HG03439 (cell line): ENCODE results near the gene CROCC2.

ENCODE experiments used
- ATAC-seq: cut with Tn5 transposase; IDR thresholded peaks from one replicate; pipeline ENCODE4 v1.9.1; 2021; ENCODE audit warnings: mild to moderate bottlenecking, moderate library complexity; ENCODE audit not compliant: unreplicated experiment

Gene CROCC2

DNA sequence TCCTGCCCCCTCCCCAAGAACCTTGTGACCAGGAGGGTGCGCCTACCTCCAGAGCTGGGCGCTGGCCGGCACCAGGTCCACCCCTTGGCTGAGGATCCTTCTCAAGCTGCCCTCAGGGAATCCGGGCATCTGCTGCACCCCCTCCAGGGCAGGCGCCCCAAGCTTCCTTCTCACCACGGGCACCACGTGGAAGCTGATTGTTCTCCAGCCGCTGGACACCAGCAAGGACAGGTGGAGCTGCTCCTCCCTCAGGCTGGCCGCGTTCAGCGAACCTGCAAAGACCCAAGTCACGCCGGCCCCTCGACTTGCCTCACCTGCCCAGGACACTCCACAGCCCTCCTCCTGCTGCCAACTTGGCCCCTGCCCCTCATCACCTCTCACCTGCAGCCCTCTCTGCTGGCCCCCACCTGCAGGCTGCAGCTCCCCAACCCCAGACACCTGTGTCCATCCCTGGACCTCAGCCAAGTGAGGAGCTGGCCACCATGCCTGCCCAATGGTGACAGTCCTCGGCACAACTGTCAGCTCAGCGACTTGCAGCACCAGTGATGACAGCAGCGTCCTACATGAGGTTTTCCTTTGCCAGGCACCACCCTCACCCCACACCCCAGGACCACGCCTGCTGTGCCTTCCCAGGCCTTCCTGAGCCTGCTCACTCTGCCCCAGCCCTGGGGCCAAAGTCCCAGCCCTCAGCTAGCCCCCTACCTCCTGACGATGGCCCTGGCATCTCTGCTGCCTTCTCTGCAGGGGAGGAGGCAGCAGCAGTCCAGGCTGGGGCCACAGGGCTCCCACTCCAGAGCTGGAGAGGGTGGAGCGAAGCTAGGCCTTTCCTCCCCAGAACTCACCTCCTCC, 14.4 kb upstream of the CROCC2 start:
- ATAC-seq, result no peak

DNA sequence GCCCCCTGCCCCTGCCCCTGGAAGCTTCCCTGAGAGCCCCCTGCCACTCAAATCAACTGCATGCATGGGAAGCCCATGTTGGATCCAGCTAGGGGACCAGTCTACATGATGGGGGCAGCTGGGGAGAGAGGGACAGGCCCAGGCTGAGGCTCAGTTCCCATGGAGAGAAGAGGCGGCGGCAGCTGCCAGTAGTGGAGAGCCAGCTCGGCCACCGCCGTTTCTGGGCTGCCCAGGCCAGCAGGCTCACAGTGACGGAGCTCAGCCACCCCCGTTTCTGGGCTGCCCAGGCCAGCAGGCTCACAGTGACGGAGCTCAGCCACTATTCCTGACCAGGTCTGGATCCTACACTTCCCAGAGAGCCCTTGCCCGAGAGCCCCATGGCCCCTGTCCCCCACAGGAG, 13.8 kb upstream of the CROCC2 start:
- ATAC-seq, result no peak

DNA sequence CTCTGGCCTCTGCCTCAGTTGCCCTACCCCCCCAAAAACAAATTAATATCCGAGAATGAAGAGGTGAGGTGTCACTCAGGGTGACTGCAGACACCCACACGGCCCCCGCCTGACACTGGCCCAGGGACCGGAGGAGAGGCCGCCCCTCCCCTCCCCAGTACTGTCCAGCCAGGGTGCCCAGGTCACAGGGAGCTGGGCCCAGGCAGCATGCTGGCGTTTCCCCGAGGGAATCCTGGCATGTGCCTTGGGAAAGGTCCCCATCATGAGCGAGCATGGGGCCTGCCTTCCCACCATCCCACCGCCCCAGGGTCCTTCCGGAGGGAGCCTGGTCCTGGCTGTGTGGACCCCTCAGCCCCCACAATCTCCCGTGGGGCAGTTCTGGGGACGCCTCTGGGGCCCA, 13.2 kb upstream of the CROCC2 start:
- ATAC-seq, result no peak

DNA sequence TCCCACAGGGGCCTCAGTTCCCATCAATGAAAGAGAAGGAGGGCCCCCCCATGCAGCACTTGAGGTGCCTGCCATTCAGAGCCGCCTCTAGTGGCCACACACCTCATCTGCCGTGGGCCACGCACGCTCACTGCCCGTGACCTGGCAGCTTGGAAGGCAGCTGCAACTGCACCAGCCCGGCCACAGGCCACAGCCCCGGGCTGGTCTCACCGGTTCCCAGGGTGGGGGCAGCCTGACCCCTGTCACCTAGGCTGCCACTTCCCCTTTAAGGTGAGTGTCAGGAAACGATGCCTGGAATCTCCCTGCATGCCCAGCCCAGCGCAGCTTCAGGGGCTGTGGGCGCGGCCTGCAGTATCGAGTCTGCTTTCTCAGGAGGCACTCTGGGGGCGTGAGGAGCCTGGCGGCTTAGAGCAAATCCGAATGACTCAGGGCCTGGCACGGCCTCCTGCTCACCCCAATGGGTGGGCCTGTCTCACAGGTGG, 12.7 kb upstream of the CROCC2 start:
- ATAC-seq, result no peak

- ATAC-seq, result no peak
Observed at GRCh38 chr2:240894006-240894405, 12.1 kb upstream of the CROCC2 start.

DNA sequence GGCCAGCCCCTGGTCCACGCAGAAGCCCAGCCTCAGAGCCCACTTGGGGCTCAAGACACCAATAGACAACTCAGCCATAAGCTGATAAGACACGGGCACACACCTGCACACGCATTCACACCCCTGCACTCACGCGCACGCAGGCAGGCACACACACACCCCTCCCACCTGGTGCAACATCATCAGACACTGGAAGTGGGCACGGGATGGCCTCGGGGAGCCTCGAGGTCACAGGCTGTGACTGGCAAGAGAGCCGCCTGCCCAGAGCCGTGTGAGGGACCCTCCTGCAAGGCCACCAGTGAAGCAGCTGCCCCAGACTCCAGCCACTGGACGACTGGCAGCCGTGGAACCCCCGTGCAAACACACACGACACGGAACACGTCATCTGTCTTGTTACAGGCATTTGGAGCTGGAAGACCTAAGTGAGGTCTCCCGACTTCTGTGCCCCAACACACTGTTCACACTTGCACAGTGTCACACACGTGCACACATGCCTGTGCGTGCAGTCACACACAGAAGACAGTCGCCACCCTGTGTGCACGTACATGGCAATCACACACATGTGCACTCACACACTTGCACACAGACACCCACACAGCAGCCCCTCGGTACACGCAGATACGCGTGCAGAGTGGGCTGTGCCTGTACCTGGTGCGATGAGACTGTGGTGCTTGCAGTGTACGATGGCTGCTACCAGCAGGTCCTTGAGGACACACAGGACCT, 11.1 kb upstream of the CROCC2 start:
- no peak for ATAC-seq

DNA sequence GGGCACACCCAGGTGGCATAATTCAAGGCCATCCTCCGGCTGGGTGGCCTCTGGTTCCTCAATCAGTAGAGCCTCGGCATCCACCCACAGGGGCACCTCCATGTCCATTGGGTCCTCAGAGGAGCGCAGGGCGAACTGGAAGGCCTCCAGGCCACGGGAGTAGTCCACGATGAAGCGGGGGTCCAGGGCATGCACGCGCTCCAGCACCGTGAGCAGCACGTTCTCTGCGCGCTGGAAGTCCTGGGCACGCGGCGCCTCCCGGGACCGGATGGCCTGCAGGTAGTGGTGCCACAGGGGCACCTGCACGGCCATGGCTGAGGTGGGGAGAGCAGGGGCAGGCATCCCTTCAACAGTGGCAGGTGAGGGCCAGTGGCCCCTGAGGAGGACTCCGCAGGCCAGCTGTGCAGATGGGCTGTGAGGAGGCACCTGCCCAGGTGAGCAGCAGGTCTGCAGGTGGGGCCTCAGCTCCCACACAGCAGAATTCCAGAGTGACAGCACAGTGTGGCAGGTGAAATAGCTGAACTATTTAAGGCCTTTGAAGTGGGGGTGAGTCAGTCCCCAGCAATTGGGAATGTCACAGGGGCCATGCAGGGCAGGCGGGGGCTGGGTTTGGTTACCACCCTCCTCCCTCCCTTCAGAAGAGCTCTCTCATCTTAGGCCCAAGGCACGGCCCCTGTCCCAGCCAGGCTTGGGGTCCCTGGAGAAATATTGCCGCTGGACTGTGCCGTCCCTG, 10.3 kb upstream of the CROCC2 start, which contains the start of gene MAB21L4:
MAB21L4 (minus strand) TSS at position 501 of the 733 bp plus-strand sequence; CDS start at position 342, 159 bp downstream.
- no peak for ATAC-seq

GRCh38 chr2:240896394-240896793, 9.7 kb upstream of the CROCC2 start:
- ATAC-seq, result no peak

- no peak for ATAC-seq
Observed at GRCh38 chr2:240896871-240897692, 9.1 kb upstream of the CROCC2 start.

DNA sequence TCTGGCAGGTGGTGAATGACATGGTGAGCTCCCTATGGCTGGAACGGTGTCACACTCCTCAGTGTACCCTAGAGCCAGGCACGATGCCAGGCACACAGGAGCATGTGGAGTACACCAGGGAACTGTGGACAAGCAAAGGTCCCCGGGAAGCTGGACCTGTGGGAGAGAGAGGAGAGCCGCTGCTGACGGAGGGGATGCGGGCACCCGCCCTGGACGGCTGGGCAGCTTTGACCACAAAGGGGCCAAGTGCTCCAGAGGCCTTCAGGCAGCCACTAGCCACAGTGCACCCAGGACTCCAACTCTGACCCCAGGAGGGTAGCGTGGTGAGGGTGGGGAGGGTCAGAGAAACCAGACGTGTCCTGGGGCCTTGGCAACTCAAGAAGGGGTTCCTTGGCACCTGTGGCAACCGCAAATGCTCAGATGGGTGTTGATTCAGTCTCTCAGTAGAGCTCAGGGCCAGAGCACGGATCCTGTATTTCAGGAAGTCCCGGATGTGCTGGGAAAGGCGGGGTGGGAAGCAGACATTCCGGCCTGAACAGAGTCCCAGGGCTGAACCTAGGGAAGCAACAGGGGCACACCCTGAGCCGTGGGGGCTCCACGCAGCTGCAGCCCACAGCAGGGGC, 7.9 kb upstream of the CROCC2 start:
- no peak for ATAC-seq

GRCh38 chr2:240898731-240899467, 7.2 kb upstream of the CROCC2 start:
- ATAC-seq, result no peak

GRCh38 chr2:240899468-240899865, 6.7 kb upstream of the CROCC2 start:
- ATAC-seq, result no peak

- ATAC-seq, result no peak
Observed at GRCh38 chr2:240900141-240900860, 5.8 kb upstream of the CROCC2 start.

DNA sequence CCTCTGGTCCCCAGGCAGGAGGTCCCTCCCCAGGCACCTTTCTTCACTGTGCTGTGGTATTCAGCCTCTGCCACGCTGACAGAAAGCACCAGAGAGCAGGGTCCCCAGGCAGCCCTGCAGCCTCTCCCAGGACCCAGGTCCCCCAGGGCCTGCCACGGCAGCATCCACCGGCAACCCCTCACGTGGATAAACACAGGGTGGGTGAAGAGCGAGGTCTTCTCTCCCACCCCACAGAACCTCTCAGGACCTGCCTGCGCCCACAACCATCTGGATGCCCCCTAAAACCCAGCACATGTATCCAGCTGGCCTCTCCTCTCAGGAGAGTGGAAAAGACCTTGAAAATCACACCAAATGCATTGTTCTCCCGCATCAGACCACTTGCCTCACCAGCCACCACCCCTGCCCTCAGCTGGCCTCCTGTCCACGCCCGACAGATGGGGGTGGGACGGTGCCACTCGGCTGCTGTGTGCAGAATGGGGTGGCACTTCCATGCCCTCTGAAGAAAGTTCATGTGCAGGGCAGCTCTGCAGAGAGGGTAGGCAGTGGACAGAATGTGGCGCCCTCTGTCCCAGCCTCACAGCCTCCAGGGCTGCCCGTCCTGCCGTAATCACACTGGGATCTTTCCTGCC, 4.0 kb upstream of the CROCC2 start:
- ATAC-seq, result no peak

DNA sequence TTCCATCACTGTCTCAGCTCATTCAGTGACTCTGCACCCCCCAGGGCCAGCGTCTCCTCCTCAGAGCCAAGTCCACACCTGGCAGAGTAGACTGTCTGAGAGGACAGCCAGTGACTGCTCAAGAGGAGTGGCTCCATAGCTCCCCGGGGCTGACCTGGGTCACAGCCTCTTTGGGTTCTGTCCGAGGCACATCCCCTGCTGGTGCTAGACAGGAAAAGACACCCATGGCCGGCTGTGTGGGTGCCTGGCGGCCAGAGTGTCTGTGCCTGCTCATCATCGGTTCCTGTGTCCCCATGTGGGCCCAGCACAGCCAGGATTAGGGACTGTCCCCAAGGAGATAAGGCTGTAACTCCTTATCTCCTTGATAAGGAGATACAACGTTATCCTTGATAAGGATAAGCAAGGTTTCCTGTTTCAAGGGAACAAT, 3.5 kb upstream of the CROCC2 start:
- no peak for ATAC-seq

GRCh38 chr2:240903191-240904060, 2.7 kb upstream of the CROCC2 start:
- no peak for ATAC-seq
